SH-SY5Y (cell line): Measurements from ENCODE around the gene CCL20.

Experiments used
- GATA2 ChIP-seq: IDR thresholded peaks from 2 replicates; pipeline ENCODE4 v1.6.1; 2011; ENCODE audit warnings: mild to moderate bottlenecking, low read depth, low read length
- GATA3 ChIP-seq: IDR thresholded peaks from 2 replicates; pipeline ENCODE4 v1.6.1; 2011; ENCODE audit warnings: low read depth, mild to moderate bottlenecking, low read length, moderate library complexity

DNA sequence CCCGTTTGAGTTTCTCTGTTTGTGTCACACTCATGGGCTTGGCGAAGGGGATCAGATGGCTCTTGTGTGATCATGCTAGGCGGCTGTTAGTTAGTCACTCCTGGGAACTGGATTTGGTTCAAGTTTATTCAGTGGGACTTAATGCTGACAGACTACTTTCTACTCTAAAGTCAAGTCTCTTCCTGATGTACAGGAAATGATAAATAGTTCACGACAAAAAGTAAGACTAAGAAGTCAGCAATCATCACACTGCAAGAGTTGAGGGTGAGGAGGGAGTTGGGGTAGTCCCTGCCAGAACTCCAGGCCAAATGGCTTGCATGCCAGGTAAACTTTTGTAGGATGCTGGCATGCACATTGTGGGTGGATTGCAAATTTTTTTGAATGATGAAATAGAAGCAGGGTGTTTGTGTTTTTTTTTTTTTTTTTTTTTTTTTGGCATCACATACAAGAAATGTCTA is 25.1 kb upstream of the CCL20 start:
- no peak for TF ChIP-seq GATA3
- no peak for TF ChIP-seq GATA2
